Measurements from ENCODE around the gene ANAPC7.
"Not testable (repeated sequence)": the region's sequence is repeated elsewhere in the genome, so short reads cannot be mapped to it uniquely, and the experiment has no call there.

Gene ANAPC7

GRCh38 chr12:110403146-110403975, at the start of gene ANAPC7:
ANAPC7 (minus strand) TSS chr12:110403708; CDS start chr12:110403627, 81 bp downstream.
- DNase-seq (ENCODE audit: low read depth): peak; percentile 74

- DNase-seq (ENCODE audit: low read depth): no peak
These were observed 47.8 kb upstream of the ANAPC7 start for GRCh38 chr12:110451263-110451662.

GRCh38 chr12:110449799-110450497, 46.4 kb upstream of the ANAPC7 start, which contains the start of gene ARPC3:
ARPC3 (minus strand) TSS chr12:110450337; CDS start chr12:110450260, 77 bp downstream.
- DNase-seq (ENCODE audit: low read depth): peak; percentile 92

- no peak for DNase-seq (ENCODE audit: low read depth)
These were observed 40.9 kb upstream of the ANAPC7 start for GRCh38 chr12:110444455-110444854.

- no peak for DNase-seq (ENCODE audit: low read depth)
These were observed 32.7 kb upstream of the ANAPC7 start for GRCh38 chr12:110436231-110436630.

GRCh38 chr12:110431957-110432587, 28.6 kb upstream of the ANAPC7 start:
- no peak for DNase-seq (ENCODE audit: low read depth)

GRCh38 chr12:110429676-110430075, 26.2 kb upstream of the ANAPC7 start:
- not testable (repeated sequence) for DNase-seq (ENCODE audit: low read depth)

- no peak for DNase-seq (ENCODE audit: low read depth)
These were observed 22.9 kb upstream of the ANAPC7 start for GRCh38 chr12:110426406-110426805.

GRCh38 chr12:110424237-110424636, 20.7 kb upstream of the ANAPC7 start:
- no peak for DNase-seq (ENCODE audit: low read depth)

GRCh38 chr12:110421701-110422100, 18.2 kb upstream of the ANAPC7 start:
- no peak for DNase-seq (ENCODE audit: low read depth)

GRCh38 chr12:110421159-110421661, 17.7 kb upstream of the ANAPC7 start:
- no peak for DNase-seq (ENCODE audit: low read depth)

GRCh38 chr12:110420644-110421043, 17.1 kb upstream of the ANAPC7 start:
- DNase-seq (ENCODE audit: low read depth): not testable (repeated sequence)

- not testable (repeated sequence) for DNase-seq (ENCODE audit: low read depth)
These were observed 13.6 kb upstream of the ANAPC7 start for GRCh38 chr12:110417113-110417512.

- DNase-seq (ENCODE audit: low read depth): not testable (repeated sequence)
These were observed 6.6 kb upstream of the ANAPC7 start for GRCh38 chr12:110410086-110410485.

GRCh38 chr12:110405126-110405662, 1.7 kb upstream of the ANAPC7 start:
- DNase-seq (ENCODE audit: low read depth): not testable (repeated sequence)

- peak; percentile 55 for DNase-seq (ENCODE audit: low read depth)
These were observed 621 bp upstream of the ANAPC7 start for GRCh38 chr12:110403976-110404682.

GRCh38 chr12:110382683-110383082, 20.8 kb downstream of the ANAPC7 start:
- DNase-seq (ENCODE audit: low read depth): no peak

GRCh38 chr12:110379631-110380030, 23.9 kb downstream of the ANAPC7 start:
- DNase-seq (ENCODE audit: low read depth): no peak

- no peak for DNase-seq (ENCODE audit: low read depth)
These were observed 24.3 kb downstream of the ANAPC7 start for GRCh38 chr12:110379197-110379596.

GRCh38 chr12:110378131-110378790, 25.2 kb downstream of the ANAPC7 start:
- not testable (repeated sequence) for DNase-seq (ENCODE audit: low read depth)

All from CMK (cell line).